MCF 10A (cell line): ENCODE results near the gene LRBA. TPM values are rescaled to one million over a fixed set of nuclear protein-coding genes. Genes with fewer than 3 reads are reported as not detected.

Source experiments
- BruUV-seq: library from RNA; stranded (reverse); fragments of 400-500 nt; replicated peaks from 2 replicates; lab custom pipeline; 2021; lab: Mats Ljungman, UMichigan
- CTCF ChIA-PET: fragments of 300-600 bp; sonication (Branson Sonifier 250); formaldehyde crosslinking; extraction: SDS; loops from one replicate; lab custom pipeline; 2021; ENCODE audit warnings: antibody characterized with exemption, inconsistent platforms; lab: Yijun Ruan, JAX
- POLR2A ChIA-PET: fragments of 300-600, 350-650 bp; sonication (Branson Sonifier 250); formaldehyde crosslinking; extraction: SDS; loops from one replicate; lab custom pipeline; 2020; ENCODE audit warnings: antibody characterized with exemption, inconsistent platforms; lab: Yijun Ruan, JAX
- DNase-seq: peaks from one replicate; pipeline ENCODE4 v3.0.0-alpha.2; 2018; ENCODE audit not compliant: unreplicated experiment
- H3K27ac Mint-ChIP-seq: one replicate; pipeline ENCODE4 v1.8.0; 2022; ENCODE audit warnings: mild to moderate bottlenecking, low read depth, mixed read lengths; ENCODE audit not compliant: unreplicated experiment
- H3K27me3 Mint-ChIP-seq: one replicate; pipeline ENCODE4 v1.8.0; 2022; ENCODE audit warnings: mixed read lengths; ENCODE audit not compliant: insufficient read depth, unreplicated experiment
- H3K36me3 Mint-ChIP-seq: one replicate; pipeline ENCODE4 v1.8.0; 2022; ENCODE audit warnings: mild to moderate bottlenecking, moderate library complexity, mixed read lengths; ENCODE audit not compliant: insufficient read depth, unreplicated experiment
- H3K4me1 Mint-ChIP-seq: one replicate; pipeline ENCODE4 v1.8.0; 2022; ENCODE audit warnings: mixed read lengths; ENCODE audit not compliant: insufficient read depth, unreplicated experiment
- H3K4me3 Mint-ChIP-seq: one replicate; pipeline ENCODE4 v1.8.0; 2022; ENCODE audit warnings: mild to moderate bottlenecking, moderate library complexity, mixed read lengths; ENCODE audit not compliant: unreplicated experiment
- H3K9me3 Mint-ChIP-seq: one replicate; pipeline ENCODE4 v1.8.0; 2022; ENCODE audit warnings: mixed read lengths; ENCODE audit not compliant: unreplicated experiment
- CTCF ChIP-seq: fragments of 200-600 bp; IDR thresholded peaks from one replicate; pipeline ENCODE4 v1.8.0; 2022; ENCODE audit warnings: antibody characterized with exemption, mild to moderate bottlenecking; ENCODE audit not compliant: unreplicated experiment
- intact Hi-C: fragments of 100-400 bp; cut with micrococcal nuclease; formaldehyde crosslinking; loops from 2 replicates; pipeline ENCODE4 v1.14.1; 2022
- total RNA-seq: library from RNA; stranded (reverse); gene quantifications from 2 replicates; pipeline ENCODE4 v1.2.3, GENCODE V29; 2022

LRBA gene
- total RNA-seq, 1 experiment from 2014 or later = 64.5 TPM

GRCh38 chr4:150599547-150599946 lies 415.5 kb downstream of the LRBA start:
- POLR2A ChIA-PET = no interaction called here
- Mint-ChIP-seq H3K4me1 (no peaks in the 10 kb centered on the region), H3K4me3 (no peak overlapping the region), H3K27ac (no peak overlapping the region), H3K9me3 (no peaks in the 10 kb centered on the region), H3K27me3 (no peaks in the 10 kb centered on the region), H3K36me3 (peaks cover 9% of the 10 kb centered on the region)
- CTCF ChIA-PET = no interaction called here
- BruUV-seq = no TSS peak
- DNase-seq = no peak
- TF ChIP-seq CTCF = no peak
- intact Hi-C loops = loop anchor here (10.0 kb wide), 1 partner anchor 265 kb away; no protein-coding TSS in a partner anchor

GRCh38 chr4:150598909-150599308 lies 416.2 kb downstream of the LRBA start:
- ChIA-PET CTCF (no interaction called here), POLR2A (no interaction called here)
- no peaks in the 10 kb centered on the region for H3K27me3 Mint-ChIP-seq
- H3K27ac Mint-ChIP-seq = no peak overlapping the region
- intact Hi-C loops = loop anchor here (10.0 kb wide), 1 partner anchor 266 kb away; no protein-coding TSS in a partner anchor
- no peak for TF ChIP-seq CTCF
- H3K36me3 Mint-ChIP-seq = peaks cover 9% of the 10 kb centered on the region
- no peaks in the 10 kb centered on the region for H3K4me1 Mint-ChIP-seq
- no peak overlapping the region for H3K4me3 Mint-ChIP-seq
- H3K9me3 Mint-ChIP-seq = no peaks in the 10 kb centered on the region
- no peak for DNase-seq
- BruUV-seq = no TSS peak

GRCh38 chr4:150593996-150594395 lies 421.1 kb downstream of the LRBA start:
- Mint-ChIP-seq H3K9me3 (no peaks in the 10 kb centered on the region), H3K36me3 (peaks cover 19% of the 10 kb centered on the region), H3K4me3 (no peak overlapping the region), H3K27ac (no peak overlapping the region), H3K4me1 (no peaks in the 10 kb centered on the region), H3K27me3 (no peaks in the 10 kb centered on the region)
- ChIA-PET POLR2A (no interaction called here), CTCF (interaction anchor here (0.5 to 0.9 kb wide), 3 partner anchors 10 to 452 kb away, joined by 3 to 4 read pairs (median 3); no protein-coding TSS in a partner anchor)
- no peak for DNase-seq
- no TSS peak for BruUV-seq
- TF ChIP-seq CTCF = peak; percentile 18
- intact Hi-C loops = loop anchor here (1.0 to 10.0 kb wide), 2 partner anchors 271 to 296 kb away; no protein-coding TSS in a partner anchor

GRCh38 chr4:150591904-150592303 lies 423.2 kb downstream of the LRBA start:
- H3K36me3 Mint-ChIP-seq = peaks cover 10% of the 10 kb centered on the region
- no peaks in the 10 kb centered on the region for H3K9me3 Mint-ChIP-seq
- no peaks in the 10 kb centered on the region for H3K27me3 Mint-ChIP-seq
- no peak overlapping the region for H3K27ac Mint-ChIP-seq
- no peak for DNase-seq
- CTCF ChIA-PET = interaction anchor here (1.2 kb wide), 1 partner anchor 144 kb away, joined by 3 read pairs; no protein-coding TSS in a partner anchor
- BruUV-seq = no TSS peak
- H3K4me3 Mint-ChIP-seq = no peak overlapping the region
- no peak for TF ChIP-seq CTCF
- intact Hi-C loops = loop anchor here (10.0 kb wide), 1 partner anchor 273 kb away; no protein-coding TSS in a partner anchor
- H3K4me1 Mint-ChIP-seq = no peaks in the 10 kb centered on the region
- POLR2A ChIA-PET = no interaction called here
